ENCODE measurements around the gene ARSA. TPM values are rescaled to one million over a fixed set of nuclear protein-coding genes. Genes with fewer than 3 reads are reported as not detected.
A peak's percentile ranks its signal among the peaks of the same experiment; 100 is the strongest.

Gene ARSA
- 14.6 and 16.1 TPM in 2 replicates for total RNA-seq
- long read RNA-seq, result 0 reads

GRCh38 chr22:50627642-50628542, at the start of gene ARSA:
ARSA (minus strand) TSS chr22:50628152; CDS start chr22:50627779, 373 bp downstream.
- H3K36me3 Mint-ChIP-seq (ENCODE audit: low read depth), result no peaks in the 10 kb centered on the region
- peaks cover 14% of the 10 kb centered on the region for H3K4me1 Mint-ChIP-seq
- no peaks in the 10 kb centered on the region for H3K9me3 Mint-ChIP-seq
- peak; percentile 38 for TF ChIP-seq CTCF (conservative IDR thresholded peaks at IDR 0.05)
- peak within 1 kb of the TSS; percentile 90 for H3K4me3 Mint-ChIP-seq
- peak within 1 kb of the TSS; percentile 69 for H3K27ac Mint-ChIP-seq (ENCODE audit: unreplicated experiment)
- peaks cover 3% of the 10 kb centered on the region for H3K27me3 Mint-ChIP-seq (ENCODE audit: low read depth)
- peak; percentile 60 for DNase-seq (ENCODE audit: low read depth, low spot score)

DNA sequence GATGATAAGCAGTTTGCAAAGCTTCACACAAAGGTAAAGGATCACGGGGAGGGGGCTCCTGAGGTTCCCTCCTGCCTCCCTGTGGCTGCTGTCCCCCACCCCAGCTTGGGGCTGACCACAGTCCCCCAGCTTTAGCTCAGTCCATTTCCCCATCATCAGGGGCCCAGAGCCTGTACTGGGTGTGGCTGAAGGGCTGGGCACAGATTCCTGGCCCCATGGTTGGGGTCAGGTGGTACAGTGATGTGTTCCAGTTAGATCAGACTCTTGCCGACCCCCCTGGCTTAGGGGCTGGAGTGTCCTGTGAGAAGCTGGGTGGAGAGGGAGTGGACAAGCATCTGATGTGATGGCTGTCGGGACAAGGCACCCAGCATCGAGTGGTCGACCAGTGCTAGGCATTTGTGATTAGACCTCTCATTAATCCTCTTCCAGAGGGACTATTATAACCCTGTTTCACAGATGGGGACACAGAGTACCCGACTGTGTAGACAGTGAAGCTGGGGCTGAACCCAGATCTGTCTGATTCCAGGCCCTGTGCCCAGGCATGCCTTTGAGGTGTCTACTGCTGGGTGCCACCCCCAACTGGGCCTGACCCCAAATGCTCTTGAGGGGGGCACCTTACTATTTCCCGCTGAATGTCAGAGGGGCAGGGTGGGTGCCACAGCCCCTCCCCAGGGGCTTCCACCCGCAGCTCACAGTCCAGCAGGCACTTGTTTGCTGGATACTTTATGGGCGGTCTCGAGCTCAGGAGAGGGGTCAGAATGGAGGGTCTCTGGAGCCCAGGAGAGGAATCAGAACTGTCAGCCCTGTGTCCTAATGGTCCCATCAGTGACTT, 48.9 kb upstream of the ARSA start:
- H3K4me3 Mint-ChIP-seq, result peak overlapping the region; percentile 49

DNA sequence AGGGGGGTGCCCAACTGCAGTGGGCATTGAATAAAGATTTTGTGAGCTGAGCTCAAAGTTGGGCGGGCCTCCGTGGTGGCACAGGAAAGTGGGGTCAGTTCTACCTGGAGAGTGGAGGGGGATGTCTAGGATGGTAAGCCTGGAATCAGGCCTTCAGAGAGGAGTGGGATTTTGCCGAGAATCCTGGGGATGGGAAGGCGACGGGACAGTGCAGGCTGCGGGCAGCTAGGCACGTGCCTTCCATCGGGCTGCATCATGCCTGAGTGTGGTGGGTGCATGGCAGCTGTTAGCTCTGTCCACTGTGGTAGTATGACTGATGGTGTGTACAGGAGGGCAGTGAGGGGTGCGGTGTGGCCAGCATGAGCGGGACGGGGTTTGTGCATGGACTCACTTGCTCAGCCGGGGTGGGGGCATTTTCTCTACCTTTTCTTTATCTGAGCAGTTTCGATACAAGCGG, 48.3 kb upstream of the ARSA start:
- H3K4me1 Mint-ChIP-seq, result peaks cover 14% of the 10 kb centered on the region
- no peak for DNase-seq (ENCODE audit: low read depth, low spot score)
- H3K27ac Mint-ChIP-seq (ENCODE audit: unreplicated experiment), result no peak overlapping the region
- H3K4me3 Mint-ChIP-seq, result peak overlapping the region; percentile 73
- no peaks in the 10 kb centered on the region for H3K9me3 Mint-ChIP-seq
- peaks cover 2% of the 10 kb centered on the region for H3K36me3 Mint-ChIP-seq (ENCODE audit: low read depth)
- no peak for TF ChIP-seq CTCF (conservative IDR thresholded peaks at IDR 0.05)
- H3K27me3 Mint-ChIP-seq (ENCODE audit: low read depth), result peaks cover 20% of the 10 kb centered on the region

More for the DNA sequence above, 48.9 kb upstream of the ARSA start:
- Mint-ChIP-seq H3K27ac (ENCODE audit: unreplicated experiment) (no peak overlapping the region), H3K36me3 (ENCODE audit: low read depth) (peaks cover 2% of the 10 kb centered on the region), H3K9me3 (no peaks in the 10 kb centered on the region), H3K4me1 (peaks cover 14% of the 10 kb centered on the region), H3K27me3 (ENCODE audit: low read depth) (peaks cover 20% of the 10 kb centered on the region)
- no peak for TF ChIP-seq CTCF (conservative IDR thresholded peaks at IDR 0.05)
- DNase-seq (ENCODE audit: low read depth, low spot score), result no peak

GRCh38 chr22:50675553-50676179, 47.7 kb upstream of the ARSA start:
- H3K27me3 Mint-ChIP-seq (ENCODE audit: low read depth), result peaks cover 21% of the 10 kb centered on the region

More at GRCh38 chr22:50675553-50676179, 47.7 kb upstream of the ARSA start:
- H3K9me3 Mint-ChIP-seq, result no peaks in the 10 kb centered on the region
- peaks cover 2% of the 10 kb centered on the region for H3K36me3 Mint-ChIP-seq (ENCODE audit: low read depth)
- H3K4me1 Mint-ChIP-seq, result peaks cover 14% of the 10 kb centered on the region
- DNase-seq (ENCODE audit: low read depth, low spot score), result no peak
- peak overlapping the region; percentile 73 for H3K4me3 Mint-ChIP-seq
- no peak overlapping the region for H3K27ac Mint-ChIP-seq (ENCODE audit: unreplicated experiment)
- no peak for TF ChIP-seq CTCF (conservative IDR thresholded peaks at IDR 0.05)

All from neural crest cell (in vitro differentiated cells).